Liver (tissue), 3 donors: Measurements from ENCODE around the gene EIF2B2.

Experiments used
- CTCF ChIP-seq: fragments of 150-350 bp; IDR thresholded peaks from 2 replicates; pipeline ENCODE4 v1.5.1; 2017; ENCODE audit warnings: improper control_type of control experiment, low read depth, low read length; ENCODE audit not compliant: missing input control
- EGR1 ChIP-seq, 2 donors: IDR thresholded peaks; 2 replicates each; pipeline ENCODE4 v1.6.1; 2016 to 2018; ENCODE audit warnings: antibody characterized with exemption in 2 of 2, low read depth in 2 of 2
- GABPA ChIP-seq, 2 donors: IDR thresholded peaks in 1 of 2; conservative IDR thresholded peaks in 1 of 2; 2 replicates each; pipeline ENCODE4 v1.6.1; 2016; ENCODE audit warnings: antibody characterized with exemption in 2 of 2, mild to moderate bottlenecking in 1 of 2, moderate library complexity in 1 of 2
- HNF4G ChIP-seq: IDR thresholded peaks from 2 replicates; pipeline ENCODE4 v1.6.1; 2016; ENCODE audit warnings: antibody characterized with exemption
- MAX ChIP-seq: IDR thresholded peaks from 2 replicates; pipeline ENCODE4 v1.6.1; 2016; ENCODE audit warnings: antibody characterized with exemption
- NR2F2 ChIP-seq: IDR thresholded peaks from 2 replicates; pipeline ENCODE4 v1.6.1; 2016; ENCODE audit warnings: antibody characterized with exemption
- RAD21 ChIP-seq, 2 donors: IDR thresholded peaks; 2 replicates each; pipeline ENCODE4 v1.6.1; 2016; ENCODE audit warnings: antibody characterized with exemption in 2 of 2, mild to moderate bottlenecking in 2 of 2
- REST ChIP-seq: IDR thresholded peaks from 2 replicates; pipeline ENCODE4 v1.6.1; 2016; ENCODE audit warnings: antibody characterized with exemption, mild to moderate bottlenecking
- RXRA ChIP-seq, 2 donors: IDR thresholded peaks; 2 replicates each; pipeline ENCODE4 v1.6.1; 2017 to 2018; ENCODE audit warnings: antibody characterized with exemption in 2 of 2, mild to moderate bottlenecking in 1 of 2
- SP1 ChIP-seq: IDR thresholded peaks from 2 replicates; pipeline ENCODE4 v1.6.1; 2018; ENCODE audit warnings: antibody characterized with exemption, mild to moderate bottlenecking
- TAF1 ChIP-seq: conservative IDR thresholded peaks from 2 replicates; pipeline ENCODE4 v1.6.1; 2016; ENCODE audit warnings: antibody characterized with exemption, mild to moderate bottlenecking
- YY1 ChIP-seq: IDR thresholded peaks from 2 replicates; pipeline ENCODE4 v1.6.1; 2016; ENCODE audit warnings: antibody characterized with exemption, mild to moderate bottlenecking
- ZBTB33 ChIP-seq: IDR thresholded peaks from 2 replicates; pipeline ENCODE4 v1.6.1; 2016; ENCODE audit warnings: antibody characterized with exemption
- TF ChIP-seq, protein P1 (sequence below): IDR thresholded peaks from 2 replicates; pipeline ENCODE4 v1.6.1; 2016; ENCODE audit warnings: antibody characterized with exemption
- donor health status: healthy.
- donor health status: healthy.

- no peak for TF ChIP-seq CTCF
- TF ChIP-seq GABPA (IDR thresholded peaks at IDR 0.05 in 1 of 2, conservative IDR thresholded peaks at IDR 0.05 in 1 of 2): no peak
- TF ChIP-seq EGR1 (IDR thresholded peaks at IDR 0.05; ENCODE audit: low read depth in 2 of 2): no peak
- TF ChIP-seq RXRA (IDR thresholded peaks at IDR 0.05): no peak
- no peak for TF ChIP-seq ZBTB33
- TF ChIP-seq MAX: no peak
- TF ChIP-seq REST: no peak
- no peak for TF ChIP-seq RAD21 (IDR thresholded peaks at IDR 0.05)
- TF ChIP-seq, protein P1, sequence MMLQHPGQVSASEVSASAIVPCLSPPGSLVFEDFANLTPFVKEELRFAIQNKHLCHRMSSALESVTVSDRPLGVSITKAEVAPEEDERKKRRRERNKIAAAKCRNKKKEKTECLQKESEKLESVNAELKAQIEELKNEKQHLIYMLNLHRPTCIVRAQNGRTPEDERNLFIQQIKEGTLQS: no peak
- no peak for TF ChIP-seq TAF1
- TF ChIP-seq SP1: no peak
- no peak for TF ChIP-seq HNF4G
- TF ChIP-seq NR2F2: no peak
- no peak for TF ChIP-seq YY1
Observed at GRCh38 chr14:75042035-75042434, 39.3 kb downstream of the EIF2B2 start.
